ENCODE results near the gene CABLES1.

CABLES1 gene

DNA sequence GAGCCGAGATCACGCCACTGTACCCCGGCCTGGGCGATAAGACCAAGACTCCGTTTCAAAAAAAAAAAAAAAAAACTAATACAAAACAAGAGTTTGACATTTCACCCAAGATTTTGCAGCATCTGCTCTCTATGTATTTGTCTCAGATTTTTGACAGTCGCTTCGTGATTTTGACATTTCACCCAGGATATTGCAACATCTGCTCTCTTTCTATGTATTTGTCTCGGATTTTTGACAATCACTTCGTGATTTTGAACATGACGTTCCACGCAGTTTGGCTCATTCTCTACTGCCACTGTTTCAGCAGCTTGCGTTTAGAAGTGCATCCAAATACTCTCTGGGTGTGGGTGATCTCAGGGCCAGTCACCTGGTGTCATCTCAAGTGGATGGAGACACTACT, 108.5 kb downstream of the CABLES1 start:
- no peak for DNase-seq (ENCODE audit: low read depth)

DNA sequence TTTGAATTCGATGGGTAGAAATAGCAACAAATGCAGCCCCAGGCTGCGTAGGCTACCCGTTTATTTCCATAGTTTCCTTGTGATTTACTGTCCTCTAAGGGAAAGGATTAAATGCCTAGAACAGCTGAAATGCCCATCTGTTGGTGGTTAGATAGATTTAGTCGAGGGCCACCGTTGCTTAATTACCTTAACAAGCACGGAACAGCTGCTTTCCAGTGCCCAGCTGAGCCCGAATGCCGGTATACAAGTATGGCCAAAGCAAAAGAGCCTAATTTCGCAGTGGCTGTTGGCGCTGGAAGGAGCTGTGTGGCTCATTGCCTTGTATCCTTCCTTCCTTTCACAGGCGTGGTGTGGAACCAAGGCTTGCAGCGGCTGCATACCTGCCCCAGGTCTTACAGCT, 109.1 kb downstream of the CABLES1 start:
- DNase-seq (ENCODE audit: low read depth), result no peak

DNA sequence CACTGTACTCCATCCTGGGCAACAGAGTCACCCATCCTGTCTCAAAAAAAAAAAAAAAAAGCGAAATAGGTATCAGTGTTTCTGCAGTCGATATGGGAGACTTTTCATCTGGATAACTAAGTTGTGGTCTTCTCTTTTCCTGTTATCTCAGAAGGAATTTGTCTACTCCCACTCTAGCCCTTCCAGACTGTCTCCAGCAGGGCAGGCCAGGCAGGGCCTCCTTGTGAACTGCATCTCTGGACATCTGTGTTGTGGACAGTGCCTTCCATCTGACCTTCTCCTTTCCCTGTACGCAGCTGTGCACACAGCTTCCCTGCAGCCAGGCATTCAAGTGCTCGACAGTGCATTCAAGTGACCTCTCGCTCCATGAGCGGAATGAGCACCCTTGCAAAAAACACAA, 110.2 kb downstream of the CABLES1 start:
- DNase-seq (ENCODE audit: low read depth), result no peak

DNA sequence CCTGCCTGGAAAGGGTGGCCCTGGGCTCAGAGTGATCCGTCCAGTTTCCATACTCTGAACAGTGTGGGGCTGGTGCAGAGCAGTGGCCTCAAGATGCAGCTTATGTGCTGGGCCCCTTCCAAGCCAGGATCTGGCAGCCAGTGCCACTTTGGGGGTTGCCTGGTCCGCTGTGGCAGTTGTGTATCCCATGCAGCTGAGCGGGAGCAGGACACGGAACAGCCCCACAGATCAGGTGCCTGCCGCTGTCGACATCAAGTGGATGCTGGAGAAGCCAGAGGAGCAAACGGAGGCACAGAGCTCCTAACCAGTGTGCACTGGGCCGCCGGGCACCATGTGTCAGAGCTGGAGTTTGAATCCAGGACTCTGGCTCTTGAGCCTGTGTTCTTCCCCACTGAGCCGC, 112.0 kb downstream of the CABLES1 start:
- DNase-seq (ENCODE audit: low read depth), result no peak

DNA sequence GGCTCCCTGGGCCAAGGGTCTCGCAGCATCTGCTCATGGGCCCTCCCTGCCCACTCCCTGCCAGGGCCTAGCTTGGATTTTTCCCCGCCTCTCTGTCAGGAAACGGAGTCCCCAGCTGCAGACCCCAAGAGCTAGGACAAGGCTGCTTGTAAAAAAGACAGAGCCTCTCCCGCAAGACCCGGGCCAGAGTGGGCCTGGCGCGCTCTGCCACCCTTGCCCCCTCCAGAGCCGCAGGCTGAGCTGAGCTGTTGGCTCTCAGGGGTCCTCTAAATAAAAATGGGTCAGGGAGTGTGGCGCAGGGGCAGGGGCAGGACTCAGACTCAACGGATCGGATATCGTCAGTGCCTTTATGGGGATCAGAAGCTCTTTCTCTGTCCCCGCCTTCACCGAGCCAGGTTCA, 112.6 kb downstream of the CABLES1 start:
- no peak for DNase-seq (ENCODE audit: low read depth)

DNA sequence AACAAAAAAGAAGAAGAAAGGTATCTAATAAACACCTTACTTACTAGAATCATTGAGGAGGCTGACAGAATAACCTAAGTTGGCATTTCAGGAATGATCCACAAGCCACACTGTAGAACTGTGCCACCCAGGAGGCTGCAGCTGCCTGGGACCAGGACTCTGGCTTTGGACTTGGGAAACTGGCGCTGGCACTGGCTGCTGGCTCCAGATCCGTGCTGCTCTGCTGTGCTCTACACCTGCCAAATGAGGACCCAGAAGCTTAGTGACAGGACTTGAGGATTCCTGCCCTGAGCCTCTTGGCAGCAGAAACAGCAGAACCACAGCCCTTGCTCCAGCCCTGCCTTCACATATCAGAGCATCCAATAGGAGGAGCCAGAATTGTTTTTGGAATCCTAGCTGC, 113.5 kb downstream of the CABLES1 start:
- DNase-seq (ENCODE audit: low read depth), result no peak

DNA sequence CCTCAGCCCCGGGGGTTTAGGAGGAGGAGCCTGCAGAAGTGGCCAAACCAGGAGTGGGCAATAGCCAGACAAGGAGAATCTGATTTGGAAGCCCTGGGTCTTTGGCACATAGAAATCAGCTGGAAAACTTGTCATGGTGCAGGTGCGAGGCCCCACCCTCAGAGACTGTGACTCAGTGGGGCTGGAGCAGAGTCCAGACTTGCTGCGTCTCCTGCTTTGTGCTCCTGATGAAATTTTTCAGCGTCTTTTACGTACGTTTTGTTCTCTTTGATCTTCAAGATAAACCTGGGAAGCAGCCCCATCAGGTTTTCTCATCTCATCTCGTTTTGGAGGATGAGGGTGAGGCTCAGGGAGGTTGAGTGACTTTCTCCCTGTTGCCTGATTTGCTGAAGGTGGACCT, 114.1 kb downstream of the CABLES1 start:
- no peak for DNase-seq (ENCODE audit: low read depth)

DNA sequence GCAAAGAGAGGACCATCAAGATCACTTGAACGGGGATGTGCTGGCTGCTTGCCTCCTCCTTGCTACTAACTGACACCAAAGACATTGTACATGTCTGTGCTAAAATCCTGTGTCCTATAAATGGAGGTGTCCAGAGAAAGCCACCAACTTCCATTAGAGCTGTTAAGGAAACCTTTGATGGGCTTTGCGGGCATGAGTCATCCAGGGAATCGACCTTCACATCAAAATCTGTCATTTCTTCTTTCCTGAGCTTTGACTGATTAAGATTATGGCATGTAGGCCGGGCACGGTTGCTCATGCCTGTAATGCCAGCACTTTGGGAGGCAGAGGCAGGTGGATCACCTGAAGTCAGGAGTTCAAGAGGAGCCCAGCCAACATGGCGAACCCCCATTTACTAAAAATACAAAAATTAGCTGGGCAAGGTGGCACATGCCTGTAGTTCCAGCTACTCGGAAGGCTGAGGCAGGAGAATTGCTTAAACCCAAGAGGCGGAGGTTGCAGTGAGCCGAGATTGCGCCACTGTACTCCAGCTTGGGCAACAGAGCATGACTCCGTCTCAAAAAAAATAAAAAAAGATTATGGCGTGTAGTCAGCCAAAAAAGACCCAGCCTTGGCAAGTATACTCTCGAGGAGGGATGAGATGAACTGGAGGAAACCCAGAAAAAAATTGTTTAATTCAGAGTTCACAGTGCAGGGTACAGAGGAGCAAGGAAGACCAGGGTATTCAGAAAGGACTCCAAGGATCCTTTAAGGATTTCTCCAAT, 115.8 kb downstream of the CABLES1 start:
- DNase-seq (ENCODE audit: low read depth), result no peak

DNA sequence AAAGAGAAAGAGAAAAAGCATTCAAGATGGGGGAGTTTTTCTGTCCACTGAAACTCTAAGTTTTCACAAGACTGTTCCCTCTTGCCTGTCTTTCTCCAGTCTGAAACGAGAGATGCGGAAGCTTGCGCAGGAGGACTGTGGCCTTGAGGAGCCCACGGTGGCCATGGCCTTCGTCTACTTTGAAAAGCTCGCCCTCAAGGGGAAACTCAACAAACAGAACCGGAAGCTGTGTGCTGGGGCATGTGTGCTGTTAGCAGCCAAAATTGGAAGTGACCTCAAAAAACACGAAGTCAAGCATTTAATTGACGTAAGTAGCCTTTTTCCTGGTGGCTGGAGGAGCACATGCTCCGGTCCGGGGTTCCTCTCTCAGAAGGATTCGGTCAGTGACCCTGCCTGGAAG, 118.3 kb downstream of the CABLES1 start:
- no peak for DNase-seq (ENCODE audit: low read depth)

DNA sequence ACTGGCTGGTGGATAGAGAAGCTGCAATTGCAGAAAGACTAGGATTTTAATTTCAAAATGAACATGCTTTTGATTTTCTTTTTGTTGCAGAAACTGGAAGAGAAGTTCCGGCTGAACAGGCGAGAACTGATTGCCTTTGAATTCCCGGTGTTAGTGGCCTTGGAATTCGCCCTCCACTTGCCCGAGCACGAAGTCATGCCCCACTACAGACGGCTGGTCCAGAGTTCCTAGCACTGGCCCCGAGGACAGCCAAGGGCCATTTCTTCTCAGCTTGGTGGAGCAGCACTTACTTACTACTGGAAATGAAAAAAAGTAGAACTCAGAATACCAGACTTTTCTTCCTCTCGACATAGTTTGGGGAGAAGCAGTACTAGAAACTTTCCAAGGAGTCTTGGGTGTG, 121.9 kb downstream of the CABLES1 start:
- no peak for DNase-seq (ENCODE audit: low read depth)

DNA sequence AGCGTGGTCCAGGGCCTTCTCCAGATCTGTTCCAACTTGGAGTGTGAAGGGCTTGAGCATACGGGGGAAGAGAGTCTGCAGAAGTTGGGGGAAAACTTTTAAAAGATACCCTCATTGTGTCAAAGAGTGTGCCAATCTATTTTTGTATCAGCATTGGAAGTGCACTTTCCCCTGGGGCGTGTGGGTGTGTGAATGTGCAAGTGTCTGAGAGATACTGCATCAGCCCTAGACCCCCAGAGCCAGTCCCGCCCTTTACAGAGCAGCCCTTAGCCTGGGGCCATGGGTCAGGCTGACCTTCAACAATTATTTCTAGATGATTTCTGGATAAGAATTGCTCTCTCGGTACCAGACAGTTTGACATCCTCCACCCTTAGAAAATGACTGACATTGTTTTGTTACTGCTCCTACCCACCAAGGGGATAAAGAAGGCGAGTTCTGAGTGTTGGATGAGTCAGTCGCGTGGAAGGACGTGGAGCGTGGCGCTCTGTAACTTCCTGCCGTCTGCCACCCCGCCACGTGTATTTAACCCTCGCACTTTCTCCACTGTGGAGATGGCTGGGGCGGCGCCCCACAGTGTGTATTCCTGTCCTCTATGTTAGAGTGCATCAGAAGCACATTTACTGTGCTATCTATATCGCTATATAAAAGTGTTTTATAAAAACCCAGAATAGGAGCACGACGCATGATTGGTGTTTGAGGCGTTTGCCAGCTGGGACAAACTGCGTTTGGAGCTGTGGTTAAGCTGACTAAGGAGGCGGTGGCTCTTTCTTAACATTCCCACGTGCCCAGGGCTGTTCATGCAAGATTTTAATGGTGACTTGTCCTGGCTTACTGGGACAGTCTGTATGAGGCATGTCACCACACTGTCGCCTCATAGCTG, 122.6 kb downstream of the CABLES1 start:
- no peak for DNase-seq (ENCODE audit: low read depth)

DNA sequence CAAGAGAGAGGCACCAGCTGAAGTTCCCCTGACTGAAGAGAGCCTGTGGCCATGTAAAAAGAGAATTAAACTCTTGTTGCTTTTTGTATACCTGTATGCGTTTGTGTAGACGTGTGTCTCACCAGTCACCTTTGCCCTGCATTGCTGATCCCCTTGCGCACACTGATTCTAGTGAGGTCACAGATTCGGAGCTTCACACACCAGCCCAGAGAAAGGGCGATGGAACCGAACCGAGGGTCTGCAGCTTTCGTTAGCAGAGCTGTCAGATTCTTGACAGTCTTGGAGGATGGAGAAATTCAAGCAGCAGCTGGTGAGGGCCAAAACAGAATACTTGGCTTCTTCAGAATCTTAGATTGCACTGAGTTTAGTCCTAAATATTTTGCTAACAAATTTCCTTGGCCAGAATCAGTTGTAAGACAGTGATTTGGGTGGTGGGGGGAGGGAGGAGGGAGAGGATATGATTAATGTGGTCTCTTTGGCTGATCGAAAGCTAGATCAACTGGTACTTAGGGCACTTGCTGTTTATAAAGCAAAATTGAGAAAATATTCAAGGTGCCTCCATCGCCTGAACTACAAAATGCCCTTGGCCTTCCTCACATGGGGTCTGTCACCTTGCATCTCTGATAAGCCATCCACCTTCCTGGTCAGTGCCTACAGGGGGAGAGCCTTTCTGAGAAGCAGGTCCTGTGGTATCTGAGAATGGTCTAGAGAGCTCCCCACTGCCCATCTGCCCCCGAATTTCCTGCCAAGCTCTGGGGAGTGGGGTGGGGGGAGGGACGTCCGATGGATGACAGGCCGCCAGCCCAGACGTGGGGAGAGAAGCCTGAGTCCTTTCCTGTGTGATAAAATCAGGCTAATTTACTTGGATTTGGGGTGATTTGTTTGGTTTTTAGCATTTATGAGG, 123.5 kb downstream of the CABLES1 start:
- DNase-seq (ENCODE audit: low read depth), result no peak

DNA sequence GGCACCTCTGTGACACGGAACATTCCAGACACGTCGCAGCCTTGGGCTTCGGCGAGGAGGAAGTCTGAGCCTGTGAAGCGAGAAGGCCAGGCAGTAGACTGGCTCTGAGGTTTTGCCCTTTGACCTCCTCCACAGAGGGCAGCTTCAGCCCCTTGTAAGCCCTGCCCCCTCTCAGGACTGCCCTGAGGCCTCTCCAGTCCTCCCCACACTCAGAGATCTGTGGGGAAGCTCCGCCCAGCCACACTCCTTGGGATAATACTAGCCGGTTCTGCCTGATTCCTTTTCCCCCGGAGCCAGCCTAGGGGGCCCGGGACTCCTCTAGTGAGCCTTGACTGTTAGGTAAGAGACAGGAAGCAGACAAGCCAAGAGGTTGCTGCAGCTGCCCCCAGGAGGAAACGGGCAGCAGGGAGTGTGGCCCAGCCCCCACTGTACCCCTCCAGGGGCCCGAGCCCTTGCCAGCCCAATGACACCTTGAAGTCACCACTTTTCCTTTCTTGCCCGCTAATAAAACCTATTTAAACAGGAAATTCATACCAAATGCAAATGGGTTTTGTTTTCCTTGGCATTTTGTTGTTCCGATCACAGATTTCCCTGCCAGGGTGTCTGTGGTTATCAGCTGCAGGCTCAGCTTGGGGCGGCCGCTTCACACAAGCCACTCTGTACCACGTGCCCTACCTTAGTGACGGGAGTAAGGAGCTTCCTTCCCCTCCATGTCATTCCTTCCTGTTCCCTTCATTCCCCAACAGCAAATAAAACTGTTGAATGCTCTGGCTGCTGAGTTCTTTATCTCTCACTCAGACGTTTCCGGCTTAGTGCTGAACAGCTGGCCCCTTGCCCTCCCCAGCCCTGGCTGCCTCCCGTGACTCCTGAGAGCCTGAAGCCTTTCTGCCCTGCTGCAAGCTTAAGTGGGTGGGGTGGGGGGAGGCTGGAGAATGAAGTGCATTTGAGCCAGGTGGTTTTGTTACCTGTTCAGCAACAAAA, 124.7 kb downstream of the CABLES1 start:
- DNase-seq (ENCODE audit: low read depth), result no peak

DNA sequence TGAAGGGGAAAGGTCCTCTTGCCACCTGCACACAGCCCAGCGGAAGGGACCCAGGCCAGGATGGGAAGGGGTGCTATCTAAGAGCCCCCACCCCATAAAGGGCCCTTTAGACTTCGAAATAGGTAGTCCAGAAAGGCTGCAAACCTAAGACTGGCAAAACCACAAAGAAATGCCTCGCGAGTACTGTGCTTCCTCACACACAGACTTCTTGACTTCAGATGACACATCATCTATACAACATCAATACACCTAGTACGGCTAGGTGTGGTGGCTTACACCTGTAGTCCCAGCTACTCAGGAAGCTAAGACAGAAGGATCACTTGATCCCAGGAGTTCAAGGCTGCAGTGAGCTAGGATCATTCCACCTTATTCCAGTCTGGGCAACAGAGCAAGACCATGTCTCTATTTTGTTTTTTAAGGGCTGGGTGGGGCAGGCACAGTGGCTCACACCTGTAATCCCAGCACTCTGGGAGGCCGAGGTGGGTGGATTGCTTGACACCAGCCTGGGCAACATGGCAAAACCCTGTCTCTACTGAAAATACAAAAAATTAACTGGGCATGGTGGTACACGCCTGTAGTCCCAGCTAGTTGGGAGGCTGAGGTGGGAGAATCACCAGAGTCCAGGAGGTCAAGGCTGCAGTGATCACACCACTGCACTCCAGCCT, 125.8 kb downstream of the CABLES1 start:
- no peak for DNase-seq (ENCODE audit: low read depth)

DNA sequence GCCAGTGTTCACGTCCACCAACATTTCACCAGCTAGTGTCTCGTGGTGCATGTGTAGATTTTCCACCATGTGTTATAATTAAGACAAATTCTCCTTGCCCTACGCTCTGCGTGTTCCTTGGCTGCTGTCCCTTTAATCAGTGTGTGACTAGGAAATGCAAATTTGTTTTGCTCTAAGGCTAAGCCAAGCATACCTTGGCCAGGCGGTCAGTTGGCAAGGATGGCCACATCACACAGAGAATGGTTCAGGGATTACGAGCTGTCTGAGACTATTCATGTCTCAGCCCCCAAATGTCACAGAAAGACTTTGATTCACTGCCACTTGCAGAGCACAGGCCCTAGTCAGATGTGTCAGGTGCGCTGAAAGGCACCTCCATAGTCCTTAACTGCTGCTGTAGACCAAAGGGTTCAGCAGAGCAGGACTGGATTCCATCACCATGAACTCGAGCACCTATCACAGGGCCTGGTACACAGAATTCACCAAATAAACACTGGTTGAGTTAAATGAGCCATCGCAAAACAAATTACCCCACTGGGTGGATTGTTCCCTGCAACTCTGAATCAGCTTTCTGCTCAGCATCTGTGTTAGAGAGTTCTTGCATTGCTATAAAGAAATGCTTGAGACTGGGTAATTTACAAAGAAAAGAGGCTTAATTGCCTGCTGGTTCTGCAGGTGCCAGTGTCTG, 128.4 kb downstream of the CABLES1 start:
- DNase-seq (ENCODE audit: low read depth), result no peak

DNA sequence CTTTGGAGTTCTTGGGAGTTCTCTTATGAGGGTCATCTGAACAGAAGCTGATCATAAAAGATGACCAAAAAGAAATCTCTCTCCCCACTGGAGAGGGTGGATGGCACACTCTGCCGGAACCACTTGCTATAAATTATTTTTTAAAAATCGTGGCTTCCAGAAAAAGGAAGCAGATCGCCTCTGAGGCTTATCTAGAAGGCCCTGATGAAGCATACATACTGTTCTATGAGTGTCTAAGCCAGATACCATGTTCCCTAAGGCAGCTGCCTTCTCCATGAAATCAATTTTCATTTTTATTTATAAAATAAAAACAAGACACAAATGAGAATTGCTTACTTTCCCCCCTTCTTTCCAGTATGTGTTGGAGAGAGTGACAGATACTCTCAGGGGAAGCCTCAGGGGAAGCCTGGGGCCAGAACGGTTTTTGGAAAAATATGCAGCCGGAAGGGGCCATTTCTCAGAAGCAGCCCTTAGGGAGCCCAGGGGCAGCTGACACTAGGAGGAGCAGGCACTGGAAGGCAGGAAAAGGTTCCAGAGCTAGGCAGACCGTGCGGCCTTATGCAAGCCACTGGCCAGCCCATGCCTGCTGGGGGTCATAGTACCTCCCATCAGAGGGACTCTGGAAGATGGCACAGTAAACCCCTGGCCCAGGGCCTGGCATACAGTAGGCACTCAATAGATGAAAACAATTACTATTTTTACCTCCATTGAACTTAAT, 130.6 kb downstream of the CABLES1 start:
- no peak for DNase-seq (ENCODE audit: low read depth)

DNA sequence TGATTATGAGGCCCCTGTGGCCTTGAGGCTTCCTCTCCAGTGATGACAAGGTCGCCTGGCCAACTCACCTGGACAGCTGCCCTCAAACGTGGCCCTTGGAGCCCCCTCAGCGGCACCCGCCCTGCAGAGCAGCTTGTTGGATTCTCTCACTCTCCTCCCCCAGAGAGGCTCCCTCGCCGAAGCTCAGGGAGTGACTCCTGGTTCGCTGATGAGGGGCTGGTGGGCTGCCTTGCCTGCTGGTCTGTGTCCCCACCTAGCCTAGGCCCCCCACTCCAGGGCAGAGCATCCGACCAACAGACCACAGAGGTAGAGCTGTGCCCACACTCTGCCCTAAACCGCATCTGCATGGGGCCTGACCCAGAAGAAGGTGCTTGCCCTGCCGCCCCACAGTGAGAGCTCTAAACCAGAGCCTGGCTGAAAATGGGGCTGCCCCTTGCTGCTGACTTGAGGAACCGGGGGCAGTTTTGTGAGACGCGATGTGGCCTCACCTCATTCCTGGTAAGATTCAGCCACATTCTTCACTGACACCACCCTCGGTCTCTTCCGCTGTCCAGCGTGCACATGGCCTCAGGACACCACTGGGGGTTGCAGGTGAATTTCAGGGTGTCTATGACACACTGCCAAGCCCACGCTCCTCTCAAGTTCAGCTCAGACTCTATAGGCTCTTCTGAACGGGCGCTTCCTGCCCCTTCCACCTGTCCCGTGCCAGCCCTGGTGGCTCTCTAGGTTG, 131.6 kb downstream of the CABLES1 start:
- no peak for DNase-seq (ENCODE audit: low read depth)

DNA sequence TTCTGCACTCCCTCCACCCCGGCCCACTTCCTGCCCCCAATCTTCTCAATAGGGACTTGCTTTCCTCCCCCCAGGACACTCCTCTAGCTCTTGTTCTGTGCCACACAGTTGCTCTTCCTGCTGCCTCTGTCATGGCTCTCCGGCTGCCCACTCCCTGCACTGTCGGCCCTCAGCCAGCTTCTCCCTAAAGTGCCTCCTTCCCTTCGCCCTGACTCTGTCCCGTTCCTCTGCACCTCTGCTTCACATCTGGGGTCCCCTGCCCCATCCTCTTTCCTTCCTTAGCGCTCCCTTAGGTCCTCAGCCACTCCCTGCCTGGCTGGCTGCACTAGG, 132.1 kb downstream of the CABLES1 start:
- no peak for DNase-seq (ENCODE audit: low read depth)

DNA sequence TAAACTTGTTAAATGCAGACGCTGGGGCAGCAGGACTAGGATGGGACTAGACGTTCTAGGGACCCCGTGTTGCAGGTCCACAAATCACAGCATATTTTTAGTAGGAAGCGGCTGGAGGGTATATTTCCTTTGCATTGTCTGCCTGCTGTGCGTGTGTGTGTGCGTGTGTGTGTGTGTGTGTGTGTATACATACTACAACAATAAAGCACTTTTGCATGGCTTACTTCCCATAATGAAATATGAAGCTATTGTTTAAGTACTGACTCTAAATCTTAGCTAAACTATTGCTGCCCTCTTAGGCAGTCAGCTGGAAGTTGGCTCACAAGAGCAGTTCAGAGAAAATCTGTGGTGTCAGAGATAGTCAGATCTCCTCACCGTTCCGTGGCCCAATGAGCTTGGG, 133.4 kb downstream of the CABLES1 start:
- DNase-seq (ENCODE audit: low read depth), result no peak
